Activated naive CD8-positive, alpha-beta T cell treated with anti-CD3 and anti-CD28 coated beads for 36 hours (primary cell): ENCODE data around the gene TATDN2. TPM values are rescaled to one million over a fixed set of nuclear protein-coding genes. Genes with fewer than 3 reads are reported as not detected.
A peak's percentile ranks its signal among the peaks of the same experiment; 100 is the strongest.
"Not testable (repeated sequence)": the region's sequence is repeated elsewhere in the genome, so short reads cannot be mapped to it uniquely, and the experiment has no call there.

Source experiments
- DNase-seq: peaks from one replicate; pipeline ENCODE4 v3.0.0; 2021
- H3K27ac Mint-ChIP-seq: one replicate; pipeline ENCODE4 v1.8.0; 2022; ENCODE audit warnings: mild to moderate bottlenecking, moderate library complexity, mixed read lengths
- H3K27me3 Mint-ChIP-seq: one replicate; pipeline ENCODE4 v1.8.0; 2022; ENCODE audit warnings: mild to moderate bottlenecking, mixed read lengths
- H3K36me3 Mint-ChIP-seq: one replicate; pipeline ENCODE4 v1.8.0; 2021; ENCODE audit warnings: mild to moderate bottlenecking, mixed read lengths
- H3K4me1 Mint-ChIP-seq: one replicate; pipeline ENCODE4 v1.8.0; 2021; ENCODE audit warnings: mixed read lengths
- H3K4me3 Mint-ChIP-seq: one replicate; pipeline ENCODE4 v1.8.0; 2022; ENCODE audit warnings: mild to moderate bottlenecking, moderate library complexity, mixed read lengths
- H3K9me3 Mint-ChIP-seq: one replicate; pipeline ENCODE4 v1.8.0; 2022; ENCODE audit warnings: mixed read lengths
- total RNA-seq, 2 experiments: library from RNA; stranded (reverse); gene quantifications; one replicate each; pipeline ENCODE4 v1.2.3, GENCODE V29; 2021

Gene TATDN2
- total RNA-seq, 2 experiments from 2014 or later, result 41.6 to 48.5 TPM

DNA sequence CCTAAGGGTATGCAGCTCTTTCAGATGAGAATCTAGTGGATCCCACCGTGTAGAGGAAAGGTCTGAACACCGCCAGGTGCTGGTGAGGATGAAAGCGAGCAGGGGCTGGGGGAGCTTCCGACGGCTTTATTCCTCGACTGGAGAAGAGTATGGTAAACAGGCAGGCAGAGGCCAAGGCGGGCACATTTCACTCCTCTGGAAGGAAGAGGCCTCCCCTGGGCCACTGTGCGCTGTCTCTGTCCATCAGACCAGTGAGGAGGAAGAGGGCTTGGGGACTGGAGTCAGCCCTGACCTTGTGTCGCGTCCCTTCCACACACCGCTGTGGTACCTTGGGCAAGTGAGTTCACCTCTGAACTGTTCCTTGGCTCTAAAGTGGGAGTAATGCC, 40.3 kb downstream of the TATDN2 start:
- H3K9me3 Mint-ChIP-seq, result no peaks in the 10 kb centered on the region
- peaks cover 7% of the 10 kb centered on the region for H3K36me3 Mint-ChIP-seq
- DNase-seq, result no peak
- peaks cover 38% of the 10 kb centered on the region for H3K4me1 Mint-ChIP-seq
- H3K27me3 Mint-ChIP-seq, result no peaks in the 10 kb centered on the region
- no peak overlapping the region for H3K4me3 Mint-ChIP-seq
- H3K27ac Mint-ChIP-seq, result no peak overlapping the region

DNA sequence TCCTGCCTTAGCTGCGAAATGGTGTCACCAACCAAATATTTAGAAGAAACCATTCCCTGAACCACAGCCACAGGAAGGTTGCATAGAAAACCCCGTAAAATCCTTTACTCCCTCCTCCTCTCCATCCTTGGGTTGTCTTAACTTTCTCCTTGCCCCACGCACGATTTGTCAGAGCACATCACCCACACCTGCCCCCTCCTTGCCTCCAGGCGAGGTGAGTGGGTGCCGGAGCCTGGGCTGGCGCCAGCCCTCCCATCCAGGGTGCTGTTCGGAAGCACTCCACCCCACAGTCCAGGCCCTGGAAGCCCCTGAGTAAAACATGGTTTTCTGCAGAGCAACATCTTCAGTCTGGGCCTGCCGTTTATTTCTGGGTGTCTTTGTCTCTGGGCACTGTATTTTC, 40.8 kb downstream of the TATDN2 start:
- Mint-ChIP-seq H3K27ac (no peak overlapping the region), H3K9me3 (no peaks in the 10 kb centered on the region), H3K4me1 (peaks cover 33% of the 10 kb centered on the region), H3K27me3 (no peaks in the 10 kb centered on the region), H3K36me3 (peaks cover 8% of the 10 kb centered on the region), H3K4me3 (no peak overlapping the region)
- no peak for DNase-seq

- Mint-ChIP-seq H3K27me3 (no peaks in the 10 kb centered on the region), H3K36me3 (peaks cover 12% of the 10 kb centered on the region), H3K9me3 (no peaks in the 10 kb centered on the region), H3K4me1 (peaks cover 25% of the 10 kb centered on the region), H3K4me3 (no peak overlapping the region), H3K27ac (no peak overlapping the region)
- DNase-seq, result no peak
These were observed 41.6 kb downstream of the TATDN2 start for GRCh38 chr3:10289787-10290355.

- Mint-ChIP-seq H3K9me3 (no peaks in the 10 kb centered on the region), H3K4me1 (peaks cover 24% of the 10 kb centered on the region), H3K27me3 (no peaks in the 10 kb centered on the region), H3K27ac (no peak overlapping the region), H3K4me3 (no peak overlapping the region), H3K36me3 (peaks cover 14% of the 10 kb centered on the region)
- no peak for DNase-seq
These were observed 42.4 kb downstream of the TATDN2 start for GRCh38 chr3:10290481-10291176.

DNA sequence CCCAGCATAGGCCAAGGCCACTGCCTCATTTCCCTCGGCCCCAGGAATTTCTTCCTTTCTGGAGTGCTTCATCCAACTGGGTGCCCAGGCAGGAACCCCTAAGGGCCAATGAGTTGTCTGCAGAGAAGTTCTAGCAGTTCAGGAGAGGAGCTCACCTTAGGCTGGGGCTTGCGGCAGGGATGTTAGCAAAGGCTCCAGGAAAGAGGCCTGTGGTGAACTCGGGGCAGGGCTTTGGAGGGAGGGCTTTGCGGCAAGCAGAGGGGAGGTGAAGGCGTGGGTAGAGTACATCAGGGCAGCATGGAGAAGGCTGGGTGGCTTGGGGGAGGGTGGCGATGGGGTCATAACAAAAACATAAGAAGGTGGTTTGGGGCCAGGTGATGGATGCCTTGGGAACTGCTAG, 43.4 kb downstream of the TATDN2 start:
- DNase-seq, result no peak
- H3K4me1 Mint-ChIP-seq, result peaks cover 20% of the 10 kb centered on the region
- H3K36me3 Mint-ChIP-seq, result peaks cover 17% of the 10 kb centered on the region
- H3K27me3 Mint-ChIP-seq, result no peaks in the 10 kb centered on the region
- no peak overlapping the region for H3K4me3 Mint-ChIP-seq
- no peak overlapping the region for H3K27ac Mint-ChIP-seq
- H3K9me3 Mint-ChIP-seq, result no peaks in the 10 kb centered on the region

DNA sequence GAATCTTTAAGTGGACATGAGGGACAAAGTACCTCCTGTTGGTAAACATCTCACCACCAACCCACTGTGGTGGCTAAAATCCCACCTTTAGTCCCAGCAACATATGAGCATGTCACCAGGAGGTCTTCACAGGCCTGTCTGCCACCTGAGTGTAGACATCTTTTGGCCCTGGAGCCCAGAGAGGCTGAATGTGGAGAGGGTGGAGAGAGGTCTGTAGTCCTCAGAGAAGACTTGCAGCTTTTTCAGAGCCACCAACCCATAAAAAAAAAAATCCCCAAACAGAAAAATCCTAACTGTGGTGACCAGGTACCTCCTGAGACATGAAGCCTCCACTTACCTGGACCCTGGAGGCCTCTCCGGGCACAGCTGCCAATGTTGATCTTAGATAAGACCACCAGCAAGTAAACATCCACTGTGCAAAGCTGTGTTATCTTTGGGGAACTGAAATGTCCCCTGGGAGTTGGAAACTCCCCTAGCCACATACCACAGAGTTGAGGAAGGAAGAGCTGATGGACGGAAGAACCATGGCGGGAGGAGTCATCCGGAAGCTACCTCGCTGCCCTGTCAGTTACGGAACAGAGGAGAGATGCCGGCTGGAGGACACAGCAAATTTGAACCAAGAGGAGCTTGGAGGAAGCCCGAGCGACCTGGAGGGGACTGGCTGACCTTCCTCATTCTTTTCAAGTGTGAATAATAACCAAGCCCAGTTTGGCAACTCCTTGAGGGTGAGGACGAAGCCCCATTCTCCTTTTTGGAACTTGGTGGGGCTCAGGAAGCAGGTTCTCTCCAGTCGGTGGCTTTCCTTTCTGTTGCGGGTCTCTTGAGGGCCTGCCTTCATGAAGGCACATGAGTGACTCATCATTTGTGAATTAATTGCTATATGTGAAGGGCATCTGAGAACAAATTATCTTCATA, 44.5 kb downstream of the TATDN2 start, which contains the start of gene GHRL:
GHRL (minus strand) TSS at position 443 of the 915 bp plus-strand sequence. CDS start 2,767 bp downstream, outside the sequence.
- Mint-ChIP-seq H3K4me1 (peaks cover 17% of the 10 kb centered on the region), H3K36me3 (peaks cover 22% of the 10 kb centered on the region), H3K9me3 (no peaks in the 10 kb centered on the region), H3K4me3 (peak within 1 kb of the TSS; percentile 3), H3K27me3 (no peaks in the 10 kb centered on the region), H3K27ac (peak within 1 kb of the TSS; percentile 58)
- DNase-seq, result no peak

GRCh38 chr3:10294030-10294586, 45.8 kb downstream of the TATDN2 start:
- H3K27ac Mint-ChIP-seq, result no peak overlapping the region
- DNase-seq, result no peak
- no peaks in the 10 kb centered on the region for H3K27me3 Mint-ChIP-seq
- H3K9me3 Mint-ChIP-seq, result no peaks in the 10 kb centered on the region
- H3K36me3 Mint-ChIP-seq, result peaks cover 24% of the 10 kb centered on the region
- H3K4me1 Mint-ChIP-seq, result peaks cover 20% of the 10 kb centered on the region
- H3K4me3 Mint-ChIP-seq, result peak overlapping the region; percentile 30

DNA sequence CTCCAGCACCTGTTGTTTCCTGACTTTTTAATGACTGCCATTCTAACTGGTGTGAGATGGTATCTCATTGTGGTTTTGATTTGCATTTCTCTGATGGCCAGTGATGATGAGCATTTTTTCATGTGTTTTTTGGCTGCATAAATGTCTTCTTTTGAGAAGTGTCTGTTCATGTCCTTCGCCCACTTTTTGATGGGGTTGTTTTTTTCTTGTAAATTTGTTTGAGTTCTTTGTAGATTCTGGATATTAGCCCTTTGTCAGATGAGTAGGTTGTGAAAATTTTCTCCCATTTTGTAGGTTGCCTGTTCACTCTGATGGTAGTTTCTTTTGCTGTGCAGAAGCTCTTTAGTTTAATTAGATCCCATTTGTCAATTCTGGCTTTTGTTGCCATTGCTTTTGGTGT, 49.8 kb downstream of the TATDN2 start:
- not testable (repeated sequence) for H3K27me3 Mint-ChIP-seq, H3K9me3 Mint-ChIP-seq, DNase-seq, H3K27ac Mint-ChIP-seq, H3K4me3 Mint-ChIP-seq
- peaks cover 14% of the 10 kb centered on the region for H3K4me1 Mint-ChIP-seq
- H3K36me3 Mint-ChIP-seq, result peaks cover 30% of the 10 kb centered on the region

GRCh38 chr3:10299175-10299574, 50.9 kb downstream of the TATDN2 start:
- Mint-ChIP-seq H3K27ac (peak overlapping the region; percentile 73), H3K9me3 (no peaks in the 10 kb centered on the region), H3K4me3 (no peak overlapping the region), H3K27me3 (no peaks in the 10 kb centered on the region), H3K36me3 (peaks cover 33% of the 10 kb centered on the region), H3K4me1 (peaks cover 13% of the 10 kb centered on the region)
- DNase-seq, result no peak

DNA sequence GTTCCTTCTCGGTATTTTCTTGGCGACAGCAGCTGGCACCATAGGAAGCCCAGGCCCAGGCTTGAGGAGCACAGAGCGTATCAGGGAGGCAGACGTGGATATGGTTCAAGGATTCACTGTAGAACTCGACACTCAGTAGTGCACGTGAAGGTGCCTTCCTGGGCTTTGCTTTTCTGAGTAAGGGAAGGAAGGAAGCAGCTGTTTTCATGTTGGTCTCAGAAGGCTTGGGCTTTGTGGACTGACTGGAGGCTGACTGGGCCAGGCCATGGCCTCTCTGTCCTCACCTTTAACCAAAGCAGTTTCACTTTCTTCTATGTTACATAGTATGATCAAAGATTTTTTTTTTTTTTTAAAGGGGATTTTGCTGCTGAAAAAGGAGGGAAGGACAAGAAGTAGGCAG, 51.4 kb downstream of the TATDN2 start:
- Mint-ChIP-seq H3K27me3 (no peaks in the 10 kb centered on the region), H3K9me3 (no peaks in the 10 kb centered on the region), H3K36me3 (peaks cover 30% of the 10 kb centered on the region), H3K27ac (peak overlapping the region; percentile 73), H3K4me1 (peaks cover 13% of the 10 kb centered on the region), H3K4me3 (no peak overlapping the region)
- no peak for DNase-seq

DNA sequence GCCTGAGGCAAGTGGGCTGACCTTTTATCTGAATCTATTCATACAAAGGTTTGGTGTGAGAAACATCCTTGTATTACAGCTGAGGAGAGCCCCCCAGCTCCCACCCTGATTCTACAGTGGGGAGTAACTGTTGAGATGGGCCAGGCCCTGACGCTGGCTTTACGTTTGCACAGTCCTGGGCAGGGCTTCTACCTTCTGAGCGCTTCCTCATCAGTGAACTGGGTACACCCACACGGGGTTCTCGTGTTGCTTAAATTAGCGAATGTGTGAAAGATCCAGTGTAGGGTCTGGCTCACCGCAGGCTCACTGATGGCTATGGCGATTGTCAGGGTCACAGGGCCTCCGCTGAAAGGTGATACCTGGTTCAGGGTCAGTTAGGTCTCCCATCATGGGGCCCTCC, 51.8 kb downstream of the TATDN2 start:
- no peak overlapping the region for H3K4me3 Mint-ChIP-seq
- peaks cover 28% of the 10 kb centered on the region for H3K36me3 Mint-ChIP-seq
- DNase-seq, result no peak
- H3K27me3 Mint-ChIP-seq, result no peaks in the 10 kb centered on the region
- no peaks in the 10 kb centered on the region for H3K9me3 Mint-ChIP-seq
- peak overlapping the region; percentile 73 for H3K27ac Mint-ChIP-seq
- peaks cover 13% of the 10 kb centered on the region for H3K4me1 Mint-ChIP-seq

- no peak for DNase-seq
- H3K9me3 Mint-ChIP-seq, result no peaks in the 10 kb centered on the region
- H3K36me3 Mint-ChIP-seq, result peaks cover 20% of the 10 kb centered on the region
- peaks cover 13% of the 10 kb centered on the region for H3K4me1 Mint-ChIP-seq
- H3K27ac Mint-ChIP-seq, result peak overlapping the region; percentile 51
- H3K27me3 Mint-ChIP-seq, result no peaks in the 10 kb centered on the region
- no peak overlapping the region for H3K4me3 Mint-ChIP-seq
These were observed 54.8 kb downstream of the TATDN2 start for GRCh38 chr3:10303105-10303504.

- Mint-ChIP-seq H3K9me3 (no peaks in the 10 kb centered on the region), H3K4me1 (peaks cover 13% of the 10 kb centered on the region), H3K36me3 (peaks cover 23% of the 10 kb centered on the region), H3K4me3 (no peak overlapping the region), H3K27ac (no peak overlapping the region), H3K27me3 (no peaks in the 10 kb centered on the region)
- no peak for DNase-seq
These were observed 55.5 kb downstream of the TATDN2 start for GRCh38 chr3:10303785-10304184.

GRCh38 chr3:10304905-10305304, 56.6 kb downstream of the TATDN2 start:
- Mint-ChIP-seq H3K4me1 (peaks cover 2% of the 10 kb centered on the region), H3K36me3 (peaks cover 21% of the 10 kb centered on the region), H3K27me3 (no peaks in the 10 kb centered on the region), H3K27ac (peak overlapping the region; percentile 34), H3K4me3 (no peak overlapping the region), H3K9me3 (no peaks in the 10 kb centered on the region)
- DNase-seq, result no peak

- DNase-seq, result no peak
- Mint-ChIP-seq H3K27me3 (no peaks in the 10 kb centered on the region), H3K9me3 (no peaks in the 10 kb centered on the region), H3K36me3 (peaks cover 23% of the 10 kb centered on the region), H3K4me3 (no peak overlapping the region), H3K4me1 (peaks cover 2% of the 10 kb centered on the region), H3K27ac (peak overlapping the region; percentile 34)
These were observed 57.2 kb downstream of the TATDN2 start for GRCh38 chr3:10305331-10305902.
